ENCODE measurements around the gene CLHC1.
"Not testable (repeated sequence)": the region's sequence is repeated elsewhere in the genome, so short reads cannot be mapped to it uniquely, and the experiment has no call there.

DNA sequence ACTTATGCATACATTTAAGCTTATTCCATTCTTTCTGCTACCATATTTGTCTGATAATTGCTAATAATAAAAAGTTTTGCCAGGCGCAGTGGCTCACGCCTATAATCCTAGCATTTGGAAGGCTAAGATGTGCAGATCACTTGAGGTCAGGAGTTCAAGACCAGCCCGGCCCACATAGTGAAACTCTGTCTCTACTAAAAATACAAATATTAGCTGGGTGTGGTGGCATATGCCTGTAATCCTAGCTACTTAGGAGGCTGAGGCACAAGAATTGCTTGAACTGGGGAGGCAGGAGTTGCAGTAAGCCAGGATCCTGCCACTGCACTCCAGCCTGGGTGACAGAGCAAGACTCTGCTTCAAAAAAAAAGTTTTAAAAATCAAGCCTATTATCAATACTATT is 27.5 kb upstream of the CLHC1 start:
- TF ChIP-seq, protein P1, sequence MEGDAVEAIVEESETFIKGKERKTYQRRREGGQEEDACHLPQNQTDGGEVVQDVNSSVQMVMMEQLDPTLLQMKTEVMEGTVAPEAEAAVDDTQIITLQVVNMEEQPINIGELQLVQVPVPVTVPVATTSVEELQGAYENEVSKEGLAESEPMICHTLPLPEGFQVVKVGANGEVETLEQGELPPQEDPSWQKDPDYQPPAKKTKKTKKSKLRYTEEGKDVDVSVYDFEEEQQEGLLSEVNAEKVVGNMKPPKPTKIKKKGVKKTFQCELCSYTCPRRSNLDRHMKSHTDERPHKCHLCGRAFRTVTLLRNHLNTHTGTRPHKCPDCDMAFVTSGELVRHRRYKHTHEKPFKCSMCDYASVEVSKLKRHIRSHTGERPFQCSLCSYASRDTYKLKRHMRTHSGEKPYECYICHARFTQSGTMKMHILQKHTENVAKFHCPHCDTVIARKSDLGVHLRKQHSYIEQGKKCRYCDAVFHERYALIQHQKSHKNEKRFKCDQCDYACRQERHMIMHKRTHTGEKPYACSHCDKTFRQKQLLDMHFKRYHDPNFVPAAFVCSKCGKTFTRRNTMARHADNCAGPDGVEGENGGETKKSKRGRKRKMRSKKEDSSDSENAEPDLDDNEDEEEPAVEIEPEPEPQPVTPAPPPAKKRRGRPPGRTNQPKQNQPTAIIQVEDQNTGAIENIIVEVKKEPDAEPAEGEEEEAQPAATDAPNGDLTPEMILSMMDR (IDR thresholded peaks at IDR 0.05): not testable (repeated sequence)
- TF ChIP-seq EP300, POLR2AphosphoS5 (IDR thresholded peaks at IDR 0.05): not testable (repeated sequence)
